BE2C (cell line): ENCODE results near the gene RACGAP1.

Experiments used
- DNase-seq: peaks from one replicate; pipeline ENCODE4 v3.0.0-alpha.2; 2020
- H3K27me3 ChIP-seq: fragments of 250-450 bp; sonication (Bioruptor Pico); 2 replicates; pipeline ENCODE4 v1.5.1; 2020; ENCODE audit warnings: mild to moderate bottlenecking
- H3K36me3 ChIP-seq: fragments of 250-450 bp; sonication (Bioruptor Pico); 2 replicates; pipeline ENCODE4 v1.5.1; 2020; ENCODE audit warnings: mild to moderate bottlenecking
- H3K4me1 ChIP-seq: fragments of 250-450 bp; sonication (Bioruptor Pico); 2 replicates; pipeline ENCODE4 v1.5.1; 2020
- H3K4me3 ChIP-seq: 2 replicates; pipeline ENCODE4 v1.5.1; 2011; ENCODE audit warnings: low read depth, low read length
- H3K9me3 ChIP-seq: fragments of 250-450 bp; sonication (Bioruptor Pico); 2 replicates; pipeline ENCODE4 v1.5.1; 2020
- TF ChIP-seq, protein P1 (sequence below): IDR thresholded peaks from 2 replicates; pipeline ENCODE4 v1.5.1; 2012; ENCODE audit warnings: mild to moderate bottlenecking, low read depth, low read length

Gene RACGAP1

DNA sequence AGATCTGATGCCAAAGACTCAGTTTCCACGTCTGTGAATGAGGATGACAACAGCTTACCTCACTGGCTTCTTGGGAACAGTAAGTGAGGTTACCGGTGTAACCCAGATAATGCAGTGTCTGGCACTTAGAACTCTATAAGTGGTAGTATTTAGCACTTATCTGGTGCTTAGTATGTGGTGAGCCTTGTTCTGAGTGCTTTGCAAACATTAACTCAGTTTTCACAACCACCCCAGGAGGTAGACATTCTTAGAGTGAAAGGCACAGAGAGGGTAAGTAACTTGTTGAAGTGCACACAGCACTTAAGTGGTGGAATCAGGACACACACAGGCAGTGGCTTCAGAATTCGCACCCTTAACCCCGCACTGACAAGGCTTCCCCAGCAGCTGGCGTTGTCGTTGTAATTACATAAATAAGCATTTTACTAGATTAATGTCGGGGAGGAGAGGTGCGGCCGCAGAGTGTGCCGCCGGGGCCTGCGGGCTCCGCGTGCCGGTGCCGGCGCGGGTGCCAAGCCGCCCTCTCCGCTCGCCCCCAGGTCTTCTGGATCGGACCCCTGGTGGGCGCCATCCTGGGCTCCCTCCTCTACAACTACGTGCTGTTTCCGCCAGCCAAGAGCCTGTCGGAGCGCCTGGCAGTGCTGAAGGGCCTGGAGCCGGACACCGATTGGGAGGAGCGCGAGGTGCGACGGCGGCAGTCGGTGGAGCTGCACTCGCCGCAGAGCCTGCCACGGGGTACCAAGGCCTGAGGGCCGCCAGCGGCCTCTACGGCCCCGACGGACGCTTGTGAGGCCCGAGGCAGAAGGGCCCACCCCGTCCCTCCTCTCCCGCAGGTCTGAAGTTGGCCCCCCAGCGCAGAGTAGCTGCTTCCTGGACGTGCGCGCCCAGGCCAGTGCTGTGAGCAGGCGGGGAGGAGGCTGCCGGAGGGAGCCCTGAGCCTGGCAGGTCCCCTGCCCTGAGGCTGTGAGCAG lies 70.1 kb downstream of the RACGAP1 start:
- H3K4me1 ChIP-seq = peaks cover 7% of the 10 kb centered on the region
- H3K9me3 ChIP-seq = no peaks in the 10 kb centered on the region
- no peaks in the 10 kb centered on the region for H3K36me3 ChIP-seq
- H3K27me3 ChIP-seq = no peaks in the 10 kb centered on the region
- peak; percentile 30 for DNase-seq
- TF ChIP-seq, protein P1, sequence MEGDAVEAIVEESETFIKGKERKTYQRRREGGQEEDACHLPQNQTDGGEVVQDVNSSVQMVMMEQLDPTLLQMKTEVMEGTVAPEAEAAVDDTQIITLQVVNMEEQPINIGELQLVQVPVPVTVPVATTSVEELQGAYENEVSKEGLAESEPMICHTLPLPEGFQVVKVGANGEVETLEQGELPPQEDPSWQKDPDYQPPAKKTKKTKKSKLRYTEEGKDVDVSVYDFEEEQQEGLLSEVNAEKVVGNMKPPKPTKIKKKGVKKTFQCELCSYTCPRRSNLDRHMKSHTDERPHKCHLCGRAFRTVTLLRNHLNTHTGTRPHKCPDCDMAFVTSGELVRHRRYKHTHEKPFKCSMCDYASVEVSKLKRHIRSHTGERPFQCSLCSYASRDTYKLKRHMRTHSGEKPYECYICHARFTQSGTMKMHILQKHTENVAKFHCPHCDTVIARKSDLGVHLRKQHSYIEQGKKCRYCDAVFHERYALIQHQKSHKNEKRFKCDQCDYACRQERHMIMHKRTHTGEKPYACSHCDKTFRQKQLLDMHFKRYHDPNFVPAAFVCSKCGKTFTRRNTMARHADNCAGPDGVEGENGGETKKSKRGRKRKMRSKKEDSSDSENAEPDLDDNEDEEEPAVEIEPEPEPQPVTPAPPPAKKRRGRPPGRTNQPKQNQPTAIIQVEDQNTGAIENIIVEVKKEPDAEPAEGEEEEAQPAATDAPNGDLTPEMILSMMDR = no peak
- no peak overlapping the region for H3K4me3 ChIP-seq

DNA sequence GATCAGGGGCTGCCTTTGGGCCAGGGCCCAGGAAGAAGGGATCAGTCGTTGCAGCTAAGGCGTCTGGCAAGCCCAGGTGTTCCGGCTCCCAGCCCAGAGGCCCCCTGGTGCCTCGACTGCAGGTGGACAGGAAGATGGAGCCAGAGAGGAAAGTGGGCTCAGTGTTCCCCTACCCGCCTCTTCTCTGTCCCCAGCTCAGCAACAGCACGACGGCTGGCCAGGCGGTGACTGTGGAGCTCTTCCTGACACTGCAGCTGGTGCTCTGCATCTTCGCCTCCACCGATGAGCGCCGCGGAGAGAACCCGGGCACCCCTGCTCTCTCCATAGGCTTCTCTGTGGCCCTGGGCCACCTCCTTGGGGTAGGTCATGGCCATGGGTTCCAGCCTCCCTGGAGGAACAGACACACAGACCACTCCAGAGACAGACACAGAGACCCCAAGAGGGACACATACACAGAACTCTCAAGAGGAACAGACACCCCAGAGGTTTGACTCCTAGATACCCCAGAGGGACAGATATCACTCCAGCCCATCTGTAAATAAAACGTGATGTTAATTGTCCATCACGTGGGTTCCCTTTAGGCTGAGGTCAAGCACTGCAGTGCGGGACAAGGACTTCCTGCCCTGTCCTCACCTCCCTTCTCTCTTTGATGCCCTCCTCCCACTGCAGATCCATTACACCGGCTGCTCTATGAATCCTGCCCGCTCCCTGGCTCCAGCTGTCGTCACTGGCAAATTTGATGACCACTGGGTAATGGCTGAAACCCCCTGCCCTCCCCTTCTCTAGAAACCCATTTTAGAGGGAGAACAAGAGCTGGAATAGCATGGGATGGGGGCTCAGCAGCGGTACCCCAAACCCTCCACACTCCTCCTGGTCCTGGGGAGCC lies 71.1 kb downstream of the RACGAP1 start:
- DNase-seq = no peak
- no peaks in the 10 kb centered on the region for H3K36me3 ChIP-seq
- peaks cover 17% of the 10 kb centered on the region for H3K4me1 ChIP-seq
- no peaks in the 10 kb centered on the region for H3K27me3 ChIP-seq
- no peaks in the 10 kb centered on the region for H3K9me3 ChIP-seq
- no peak overlapping the region for H3K4me3 ChIP-seq
- TF ChIP-seq, protein P1 = no peak

DNA sequence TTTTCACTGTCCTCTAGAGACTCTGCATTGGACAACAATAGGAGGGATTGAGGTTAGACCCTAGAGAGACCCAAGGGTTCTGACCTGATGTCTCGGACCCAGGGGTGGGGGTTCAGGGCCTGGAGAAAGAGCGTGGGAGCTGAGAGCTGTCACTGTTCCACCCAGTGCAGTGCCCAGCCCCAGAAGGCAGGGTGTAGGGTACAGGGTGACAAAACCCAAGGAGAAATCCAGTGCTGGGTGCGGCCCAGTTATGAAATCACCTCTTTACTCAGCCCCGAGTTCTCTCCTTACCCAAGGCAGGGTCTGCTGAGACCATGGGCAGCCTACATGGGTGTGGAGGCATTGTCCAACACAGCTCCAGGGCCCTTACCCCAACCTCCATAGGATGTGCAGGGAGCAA lies 72.1 kb downstream of the RACGAP1 start:
- Histone ChIP-seq H3K36me3 (no peaks in the 10 kb centered on the region), H3K9me3 (no peaks in the 10 kb centered on the region), H3K27me3 (no peaks in the 10 kb centered on the region), H3K4me3 (no peak overlapping the region), H3K4me1 (peaks cover 17% of the 10 kb centered on the region)
- DNase-seq = no peak
- TF ChIP-seq, protein P1 = no peak

DNA sequence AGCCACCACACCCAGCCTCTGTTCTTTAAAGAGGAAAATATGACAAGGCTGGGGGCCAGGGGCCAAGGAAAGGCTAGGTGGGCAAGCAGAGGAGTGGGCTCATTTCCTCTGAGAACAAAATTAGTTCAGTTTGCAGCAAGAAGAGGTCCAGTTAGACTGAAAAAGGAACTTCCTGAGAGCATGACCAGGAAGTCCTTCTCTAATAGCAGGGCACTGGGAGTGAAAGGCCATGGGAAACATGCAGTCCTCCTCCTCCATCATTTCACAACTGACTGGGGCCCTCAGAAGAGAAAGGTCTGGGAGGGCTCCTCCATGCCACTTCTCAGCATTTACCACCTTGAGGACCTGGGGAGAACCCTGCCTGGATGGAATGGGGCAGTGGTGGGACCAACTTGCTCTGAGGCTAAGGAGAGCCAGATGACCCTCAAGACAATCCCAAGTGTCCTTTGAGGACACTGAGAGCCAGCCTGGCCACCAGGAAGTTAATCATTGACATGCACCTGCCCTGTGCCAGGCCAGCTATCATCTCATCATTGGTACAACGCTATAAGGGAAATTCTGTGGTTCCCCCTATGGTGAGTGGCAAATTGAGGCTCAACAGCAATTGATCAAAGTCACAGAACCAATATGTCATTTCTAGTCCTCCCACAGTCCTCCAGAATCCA lies 72.8 kb downstream of the RACGAP1 start:
- no peaks in the 10 kb centered on the region for H3K9me3 ChIP-seq
- peaks cover 17% of the 10 kb centered on the region for H3K4me1 ChIP-seq
- no peak for DNase-seq
- no peaks in the 10 kb centered on the region for H3K27me3 ChIP-seq
- TF ChIP-seq, protein P1 = no peak
- no peaks in the 10 kb centered on the region for H3K36me3 ChIP-seq
- H3K4me3 ChIP-seq = no peak overlapping the region

DNA sequence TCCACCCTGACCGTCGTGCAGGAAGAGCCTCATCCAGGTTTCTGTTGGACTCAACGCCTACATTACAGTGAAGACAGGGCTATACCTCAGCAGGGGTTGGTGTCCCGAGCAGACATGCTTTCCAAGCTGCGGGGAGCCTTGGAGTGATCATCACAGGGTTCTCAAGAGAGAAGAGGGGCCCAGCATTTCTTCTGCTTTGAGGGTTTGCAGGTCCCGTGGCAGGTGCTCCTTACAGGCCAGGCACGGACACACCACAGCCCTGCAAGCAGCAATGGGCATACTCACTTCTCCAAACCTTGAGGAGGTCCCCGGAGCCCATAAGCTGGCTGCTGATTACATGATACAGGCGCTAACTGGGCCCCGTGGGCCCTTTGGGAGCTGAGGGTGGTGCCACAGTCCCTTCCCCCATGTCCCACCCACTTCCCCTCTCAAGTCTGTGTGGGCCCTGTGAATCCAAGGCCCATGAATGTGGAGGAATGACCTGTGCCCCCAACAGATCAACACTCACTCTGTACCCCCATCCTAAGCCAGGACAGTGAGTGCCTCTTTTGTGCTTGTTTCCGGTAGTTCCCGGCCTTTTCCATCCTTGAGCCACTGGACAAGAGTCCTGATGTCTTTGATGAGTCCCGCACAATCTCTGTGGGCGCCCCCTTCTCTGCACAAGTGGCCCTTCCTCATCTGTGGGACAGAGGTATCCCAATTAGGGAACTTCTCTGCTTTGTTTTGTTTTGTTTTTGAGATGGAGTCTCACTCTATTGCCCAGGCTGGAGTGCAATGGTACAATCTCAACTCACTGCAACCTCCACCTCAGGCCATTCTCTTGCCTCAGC lies 73.7 kb downstream of the RACGAP1 start:
- TF ChIP-seq, protein P1 = no peak
- peaks cover 19% of the 10 kb centered on the region for H3K4me1 ChIP-seq

More for the DNA sequence above, 73.7 kb downstream of the RACGAP1 start:
- H3K36me3 ChIP-seq = no peaks in the 10 kb centered on the region
- no peaks in the 10 kb centered on the region for H3K27me3 ChIP-seq
- no peaks in the 10 kb centered on the region for H3K9me3 ChIP-seq
- no peak for DNase-seq
- no peak overlapping the region for H3K4me3 ChIP-seq
